GM06990 (cell line): ENCODE measurements around the gene FAM222A.

Experiments
- DNase-seq: peaks from one replicate; pipeline ENCODE4 v3.0.0-alpha.2; 2011; ENCODE audit not compliant: insufficient read length; ENCODE audit errors: extremely low read depth
- H3K27me3 ChIP-seq: replicated peaks from 2 replicates; pipeline ENCODE4 v1.6.0; 2011; ENCODE audit warnings: low read length; ENCODE audit not compliant: control insufficient read depth, insufficient read depth
- H3K36me3 ChIP-seq: 2 replicates; pipeline ENCODE4 v1.5.1; 2011; ENCODE audit warnings: low read length; ENCODE audit not compliant: control insufficient read depth, insufficient read depth
- H3K4me3 ChIP-seq: replicated peaks from 2 replicates; pipeline ENCODE4 v1.5.1; 2011; ENCODE audit warnings: low read depth, mild to moderate bottlenecking, control low read depth, low read length
- TF ChIP-seq, protein P1 (sequence below): IDR thresholded peaks from 2 replicates; pipeline ENCODE4 v1.5.1; 2011; ENCODE audit warnings: low read length, control low read depth, mild to moderate bottlenecking, inconsistent platforms; ENCODE audit not compliant: insufficient read depth, poor library complexity, severe bottlenecking

Gene FAM222A

DNA sequence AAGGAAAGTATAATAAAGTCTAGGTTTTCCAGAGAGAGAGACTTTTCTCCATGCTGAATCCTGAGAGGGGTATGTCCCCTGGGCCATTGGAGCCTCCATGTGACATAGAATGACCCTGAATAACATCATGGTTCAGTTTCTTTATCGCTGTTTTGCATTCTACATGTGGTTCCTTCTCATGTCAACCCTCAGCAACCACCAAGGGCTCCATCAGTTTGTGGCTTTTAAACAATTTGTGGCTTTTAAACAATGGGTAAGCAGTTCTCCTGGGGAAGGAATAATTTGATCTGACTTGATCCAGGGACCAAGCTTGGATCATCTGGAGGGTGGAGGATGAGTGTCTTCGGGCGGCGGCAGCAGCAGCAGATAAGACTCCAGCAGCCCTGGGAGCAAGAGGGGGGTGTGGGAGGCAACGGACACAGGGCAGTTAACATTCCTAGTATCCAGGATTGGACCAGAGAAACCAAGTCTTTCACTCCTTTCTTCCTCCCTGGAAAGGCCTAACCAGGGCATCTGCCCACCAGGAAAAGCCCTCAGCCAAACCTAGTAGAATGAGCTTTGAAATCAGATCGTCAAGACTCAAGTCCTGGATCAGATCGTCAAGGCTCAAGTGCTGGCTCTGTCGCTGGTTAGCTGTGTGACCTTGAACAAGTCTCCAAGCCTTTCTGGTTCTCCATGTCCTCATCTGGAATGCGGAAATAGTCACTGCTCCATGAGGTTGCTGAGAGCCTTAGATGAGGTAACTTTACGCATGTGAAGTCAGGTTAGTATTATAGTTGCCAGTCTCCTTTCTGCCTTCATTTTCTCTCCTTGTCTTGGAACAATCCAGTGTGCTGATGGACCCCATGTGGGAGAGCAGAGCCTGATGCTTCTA, 27.8 kb upstream of the FAM222A start:
- TF ChIP-seq, protein P1, sequence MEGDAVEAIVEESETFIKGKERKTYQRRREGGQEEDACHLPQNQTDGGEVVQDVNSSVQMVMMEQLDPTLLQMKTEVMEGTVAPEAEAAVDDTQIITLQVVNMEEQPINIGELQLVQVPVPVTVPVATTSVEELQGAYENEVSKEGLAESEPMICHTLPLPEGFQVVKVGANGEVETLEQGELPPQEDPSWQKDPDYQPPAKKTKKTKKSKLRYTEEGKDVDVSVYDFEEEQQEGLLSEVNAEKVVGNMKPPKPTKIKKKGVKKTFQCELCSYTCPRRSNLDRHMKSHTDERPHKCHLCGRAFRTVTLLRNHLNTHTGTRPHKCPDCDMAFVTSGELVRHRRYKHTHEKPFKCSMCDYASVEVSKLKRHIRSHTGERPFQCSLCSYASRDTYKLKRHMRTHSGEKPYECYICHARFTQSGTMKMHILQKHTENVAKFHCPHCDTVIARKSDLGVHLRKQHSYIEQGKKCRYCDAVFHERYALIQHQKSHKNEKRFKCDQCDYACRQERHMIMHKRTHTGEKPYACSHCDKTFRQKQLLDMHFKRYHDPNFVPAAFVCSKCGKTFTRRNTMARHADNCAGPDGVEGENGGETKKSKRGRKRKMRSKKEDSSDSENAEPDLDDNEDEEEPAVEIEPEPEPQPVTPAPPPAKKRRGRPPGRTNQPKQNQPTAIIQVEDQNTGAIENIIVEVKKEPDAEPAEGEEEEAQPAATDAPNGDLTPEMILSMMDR = no peak
- Histone ChIP-seq H3K36me3 (no peaks in the 10 kb centered on the region), H3K4me3 (no peak overlapping the region), H3K27me3 (no peaks in the 10 kb centered on the region)
- DNase-seq = no peak

DNA sequence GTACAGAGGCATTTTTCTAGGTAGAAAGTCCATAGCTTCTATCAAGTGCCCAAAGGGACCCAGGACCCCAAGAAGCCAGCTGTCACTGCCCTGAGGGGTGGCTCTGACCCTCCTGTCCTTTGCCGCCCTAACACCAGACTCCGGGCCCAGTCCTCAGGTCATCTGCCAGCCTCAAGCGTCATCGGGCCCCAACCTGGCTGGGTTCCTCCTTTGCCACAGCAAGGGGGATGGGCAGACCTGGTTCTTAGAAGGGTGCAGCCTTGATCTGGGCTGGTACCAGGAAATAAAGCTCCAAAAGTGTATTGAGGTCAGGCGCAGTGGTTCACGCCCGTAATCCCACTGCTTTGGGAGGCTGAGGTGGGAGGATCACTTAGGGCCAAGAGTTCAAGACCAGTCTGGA, 27.1 kb upstream of the FAM222A start:
- TF ChIP-seq, protein P1 = no peak
- DNase-seq = no peak
- no peaks in the 10 kb centered on the region for H3K36me3 ChIP-seq
- H3K27me3 ChIP-seq = no peaks in the 10 kb centered on the region
- H3K4me3 ChIP-seq = no peak overlapping the region

DNA sequence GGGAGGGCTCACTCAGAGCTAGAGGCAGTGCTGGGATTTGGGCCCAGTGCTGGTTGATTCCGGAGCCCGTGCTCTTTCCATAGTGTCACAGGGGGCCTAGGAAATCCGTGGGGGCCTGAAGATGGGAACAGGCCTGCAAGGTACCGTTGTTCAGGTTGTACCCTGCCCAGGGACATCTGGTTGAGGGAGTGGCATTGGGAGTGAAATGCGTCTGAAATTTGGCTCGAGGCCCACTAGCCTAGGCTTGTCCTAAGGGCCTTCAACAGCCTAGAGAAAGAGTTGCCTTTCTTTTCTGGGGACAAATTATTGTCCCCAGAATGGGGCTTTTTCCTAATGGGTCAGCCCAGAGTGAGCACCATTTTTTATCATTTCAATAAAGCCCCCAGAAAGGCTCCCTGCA, 26.4 kb upstream of the FAM222A start:
- H3K36me3 ChIP-seq = no peaks in the 10 kb centered on the region
- no peak overlapping the region for H3K4me3 ChIP-seq
- no peaks in the 10 kb centered on the region for H3K27me3 ChIP-seq
- TF ChIP-seq, protein P1 = no peak
- DNase-seq = no peak

DNA sequence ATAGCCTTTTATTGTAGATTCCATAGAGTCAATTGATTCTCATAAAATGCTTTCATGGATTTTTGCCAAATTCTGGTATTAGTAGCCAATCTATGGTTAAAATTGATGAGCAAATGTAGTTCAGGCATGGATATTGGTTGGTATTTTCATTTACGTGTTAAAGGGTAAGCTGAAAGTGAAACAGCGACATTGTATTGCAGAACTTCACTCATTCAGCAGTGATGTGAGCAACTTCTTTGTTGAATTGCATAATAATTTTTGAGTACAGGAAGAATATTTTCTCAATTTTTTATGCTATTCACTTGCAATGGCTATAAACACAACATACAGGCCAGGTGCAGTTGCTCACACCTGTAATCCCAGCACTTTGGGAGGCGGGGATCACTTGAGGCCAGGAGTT, 24.2 kb upstream of the FAM222A start:
- H3K36me3 ChIP-seq = no peaks in the 10 kb centered on the region
- H3K27me3 ChIP-seq = no peaks in the 10 kb centered on the region
- H3K4me3 ChIP-seq = no peak overlapping the region
- DNase-seq = no peak
- TF ChIP-seq, protein P1 = no peak

DNA sequence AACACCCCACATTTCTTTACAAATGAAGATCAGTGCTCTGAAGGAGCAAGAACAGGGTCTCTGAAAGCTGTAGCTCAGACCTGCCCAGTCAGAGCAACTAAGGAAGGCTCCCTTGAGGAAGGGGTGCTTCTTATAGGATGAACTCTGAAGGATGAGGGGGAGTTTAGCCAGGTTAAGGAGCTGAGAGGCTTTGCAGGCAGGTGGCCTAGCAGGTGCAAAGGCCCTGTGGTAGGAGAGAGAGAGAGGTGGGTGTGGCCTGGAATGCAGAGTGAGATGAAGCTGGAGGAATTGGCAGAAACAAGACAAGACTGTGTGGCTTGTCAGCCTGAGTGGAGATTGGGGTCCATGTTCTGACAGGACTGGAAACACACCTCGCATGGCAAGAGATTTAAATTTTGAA, 20.5 kb upstream of the FAM222A start:
- DNase-seq = no peak
- no peak overlapping the region for H3K4me3 ChIP-seq
- TF ChIP-seq, protein P1 = no peak
- H3K36me3 ChIP-seq = no peaks in the 10 kb centered on the region
- no peaks in the 10 kb centered on the region for H3K27me3 ChIP-seq
